Esophagus squamous epithelium (tissue), 4 donors: ENCODE measurements around the gene KREMEN1.

Source experiments
- POLR2A ChIP-seq, 4 donors: fragments of 450-650 bp; IDR thresholded peaks; one replicate each; pipeline ENCODE4 v1.6.1; 2017; ENCODE audit warnings: antibody characterized with exemption in 4 of 4, mild to moderate bottlenecking in 4 of 4, moderate library complexity in 3 of 4
- TF ChIP-seq, protein P1 (sequence below), 6 experiments: fragments of 450-650 bp in 4 of 6; fragments of 200-600 bp in 2 of 6; sonication (generic) in 2 of 6; IDR thresholded peaks; one replicate each; pipeline ENCODE4 v1.5.1; 2016 to 2019; ENCODE audit warnings: antibody characterized with exemption in 6 of 6, mild to moderate bottlenecking in 4 of 6, moderate library complexity in 4 of 6

DNA sequence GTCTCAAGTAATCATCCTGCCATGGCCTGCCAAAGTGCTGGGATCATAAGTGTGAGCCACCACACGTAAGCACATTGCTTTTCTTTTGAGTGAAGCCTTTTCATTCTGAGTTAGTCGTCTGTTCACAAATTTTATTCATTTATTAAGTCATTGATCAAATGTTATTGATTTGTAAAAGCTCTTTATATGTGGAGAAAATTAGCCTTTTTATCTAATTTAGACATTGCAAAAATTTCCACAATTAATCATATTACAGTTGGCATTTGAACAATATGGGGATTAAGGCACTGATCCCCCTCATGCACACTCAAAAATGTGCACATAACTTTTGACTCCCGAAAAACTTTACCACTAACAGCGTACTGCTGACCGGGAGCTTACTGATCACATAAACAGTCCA, 125.4 kb downstream of the KREMEN1 start:
- TF ChIP-seq, protein P1, sequence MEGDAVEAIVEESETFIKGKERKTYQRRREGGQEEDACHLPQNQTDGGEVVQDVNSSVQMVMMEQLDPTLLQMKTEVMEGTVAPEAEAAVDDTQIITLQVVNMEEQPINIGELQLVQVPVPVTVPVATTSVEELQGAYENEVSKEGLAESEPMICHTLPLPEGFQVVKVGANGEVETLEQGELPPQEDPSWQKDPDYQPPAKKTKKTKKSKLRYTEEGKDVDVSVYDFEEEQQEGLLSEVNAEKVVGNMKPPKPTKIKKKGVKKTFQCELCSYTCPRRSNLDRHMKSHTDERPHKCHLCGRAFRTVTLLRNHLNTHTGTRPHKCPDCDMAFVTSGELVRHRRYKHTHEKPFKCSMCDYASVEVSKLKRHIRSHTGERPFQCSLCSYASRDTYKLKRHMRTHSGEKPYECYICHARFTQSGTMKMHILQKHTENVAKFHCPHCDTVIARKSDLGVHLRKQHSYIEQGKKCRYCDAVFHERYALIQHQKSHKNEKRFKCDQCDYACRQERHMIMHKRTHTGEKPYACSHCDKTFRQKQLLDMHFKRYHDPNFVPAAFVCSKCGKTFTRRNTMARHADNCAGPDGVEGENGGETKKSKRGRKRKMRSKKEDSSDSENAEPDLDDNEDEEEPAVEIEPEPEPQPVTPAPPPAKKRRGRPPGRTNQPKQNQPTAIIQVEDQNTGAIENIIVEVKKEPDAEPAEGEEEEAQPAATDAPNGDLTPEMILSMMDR (IDR thresholded peaks at IDR 0.05) = no peak
- TF ChIP-seq POLR2A (IDR thresholded peaks at IDR 0.05) = no peak
